Body of pancreas (tissue), 4 donors: ENCODE data around the gene ADK. TPM values are rescaled to one million over a fixed set of nuclear protein-coding genes. Genes with fewer than 3 reads are reported as not detected.

Source experiments
- ATAC-seq: fragments of 150-250 bp; one replicate; pipeline ENCODE4 v1.9.1; 2016
- DNase-seq, 4 donors: peaks; one replicate each; pipeline ENCODE4 v3.0.0-alpha.2; 2019
- H3K27ac ChIP-seq, 4 donors: fragments of 200-600 bp; sonication (generic); 1 replicate in 3 of 4; 2 replicates in 1 of 4; pipeline versions ENCODE4 v1.5.1 to v1.6.1; 2016 to 2019; ENCODE audit warnings: mild to moderate bottlenecking in 1 of 4, mixed read lengths in 1 of 4, moderate library complexity in 1 of 4
- H3K27me3 ChIP-seq, 2 donors: fragments of 200-600 bp; sonication (generic); one replicate each; pipeline ENCODE4 v1.6.0; 2016; ENCODE audit warnings: mild to moderate bottlenecking in 1 of 2
- H3K36me3 ChIP-seq, 2 donors: fragments of 200-600 bp; sonication (generic); replicated peaks in 1 of 2; 2 replicates each; pipeline ENCODE4 v1.5.1; 2016; ENCODE audit warnings: low read depth in 2 of 2; ENCODE audit not compliant: insufficient read depth in 1 of 2
- H3K4me1 ChIP-seq: fragments of 200-600 bp; sonication (generic); one replicate; pipeline ENCODE4 v1.6.0; 2016
- H3K4me3 ChIP-seq, 2 donors: fragments of 200-600 bp; sonication (generic); 1 replicate in 1 of 2; 2 replicates in 1 of 2; pipeline ENCODE4 v1.5.1; 2016 to 2019
- H3K9me3 ChIP-seq, 3 donors: fragments of 200-600 bp; sonication (generic); 1 replicate in 2 of 3; 2 replicates in 1 of 3; pipeline ENCODE4 v1.5.1; 2016
- POLR2A ChIP-seq, 3 donors: fragments of 450-650 bp; IDR thresholded peaks; one replicate each; pipeline ENCODE4 v1.6.1; 2016; ENCODE audit warnings: antibody characterized with exemption in 3 of 3, mild to moderate bottlenecking in 2 of 3
- WGBS, 2 donors: methylation state at CpG; one replicate each; pipeline ENCODE4 v1.1.5; 2017; 5-methylcytosine and 5-hydroxymethylcytosine counted together
- intact Hi-C: fragments of 100-400 bp; cut with DNase I; formaldehyde crosslinking; loops from one replicate; pipeline ENCODE4 v1.15.1; 2023
- total RNA-seq, 2 donors: library from RNA; depleted of rRNA; stranded (reverse); fragments of >200 nt; gene quantifications; one replicate each; pipeline ENCODE4 v1.1.0, GENCODE V29; 2016
- TF ChIP-seq, protein P1 (sequence below), 7 experiments: fragments of 450-650 bp in 4 of 7; fragments of 200-600 bp in 3 of 7; sonication (generic) in 3 of 7; IDR thresholded peaks; one replicate each; pipeline ENCODE4 v1.5.1; 2016 to 2019; ENCODE audit warnings: antibody characterized with exemption in 7 of 7

ADK gene
- total RNA-seq, 2 donors from 2014 or later = 12.9 to 18.7 TPM

DNA sequence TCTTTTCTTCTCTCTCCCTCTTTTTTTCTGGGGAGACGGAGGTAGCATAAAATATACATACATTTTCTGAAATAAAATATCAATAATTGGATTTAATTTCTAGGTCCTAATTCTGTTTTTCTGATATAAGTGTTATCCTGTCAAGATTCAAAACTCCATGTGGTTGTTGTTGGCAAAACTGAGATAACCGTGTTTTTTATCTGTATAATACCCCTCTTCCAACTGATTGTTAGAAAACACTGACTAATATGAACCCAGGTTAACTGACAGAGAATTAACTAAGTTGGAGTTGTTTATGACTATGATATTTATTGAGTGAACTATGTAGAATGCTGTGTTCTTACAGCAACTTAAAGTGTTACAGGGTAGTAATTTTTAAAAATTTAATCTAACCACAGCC lies 438.8 kb downstream of the ADK start:
- H3K27me3 ChIP-seq = no peaks in the 10 kb centered on the region
- H3K36me3 ChIP-seq = no peaks in the 10 kb centered on the region
- TF ChIP-seq POLR2A (IDR thresholded peaks at IDR 0.05) = no peak
- TF ChIP-seq, protein P1, sequence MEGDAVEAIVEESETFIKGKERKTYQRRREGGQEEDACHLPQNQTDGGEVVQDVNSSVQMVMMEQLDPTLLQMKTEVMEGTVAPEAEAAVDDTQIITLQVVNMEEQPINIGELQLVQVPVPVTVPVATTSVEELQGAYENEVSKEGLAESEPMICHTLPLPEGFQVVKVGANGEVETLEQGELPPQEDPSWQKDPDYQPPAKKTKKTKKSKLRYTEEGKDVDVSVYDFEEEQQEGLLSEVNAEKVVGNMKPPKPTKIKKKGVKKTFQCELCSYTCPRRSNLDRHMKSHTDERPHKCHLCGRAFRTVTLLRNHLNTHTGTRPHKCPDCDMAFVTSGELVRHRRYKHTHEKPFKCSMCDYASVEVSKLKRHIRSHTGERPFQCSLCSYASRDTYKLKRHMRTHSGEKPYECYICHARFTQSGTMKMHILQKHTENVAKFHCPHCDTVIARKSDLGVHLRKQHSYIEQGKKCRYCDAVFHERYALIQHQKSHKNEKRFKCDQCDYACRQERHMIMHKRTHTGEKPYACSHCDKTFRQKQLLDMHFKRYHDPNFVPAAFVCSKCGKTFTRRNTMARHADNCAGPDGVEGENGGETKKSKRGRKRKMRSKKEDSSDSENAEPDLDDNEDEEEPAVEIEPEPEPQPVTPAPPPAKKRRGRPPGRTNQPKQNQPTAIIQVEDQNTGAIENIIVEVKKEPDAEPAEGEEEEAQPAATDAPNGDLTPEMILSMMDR (IDR thresholded peaks at IDR 0.05) = no peak
- ATAC-seq = no peak
- intact Hi-C loops = no loop called here
- 40 to 43% methylated on average over 2 of the region's 2 CpGs for WGBS, 2 donors
- no peaks in the 10 kb centered on the region for H3K9me3 ChIP-seq
- H3K4me3 ChIP-seq = no peak overlapping the region
- peak overlapping the region in 3 of 4 donors; percentile 4 to 77 (median 60) for H3K27ac ChIP-seq
- peaks cover 57% of the 10 kb centered on the region for H3K4me1 ChIP-seq
- no peak for DNase-seq

DNA sequence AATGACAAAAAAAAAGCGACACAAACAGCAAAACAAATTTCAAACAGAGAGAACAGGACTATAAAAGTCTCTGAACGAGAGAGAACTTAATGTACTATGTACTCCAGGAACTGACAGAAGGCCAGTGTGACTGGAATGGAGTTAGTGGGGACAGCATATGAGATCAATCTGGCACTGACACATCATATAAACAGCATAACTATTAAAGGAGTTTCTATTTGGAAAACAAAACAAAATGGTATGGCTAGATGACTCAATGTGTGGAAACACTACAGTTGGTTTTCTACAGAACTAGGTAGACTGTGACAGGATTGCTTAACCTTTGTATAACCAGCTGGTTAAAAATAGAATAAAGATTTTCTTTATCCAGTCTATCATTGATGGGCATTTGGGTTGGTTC lies 442.4 kb downstream of the ADK start:
- TF ChIP-seq, protein P1 (IDR thresholded peaks at IDR 0.05) = no peak
- TF ChIP-seq POLR2A (IDR thresholded peaks at IDR 0.05) = no peak
- no peak overlapping the region for H3K4me3 ChIP-seq
- H3K27me3 ChIP-seq = no peaks in the 10 kb centered on the region
- H3K27ac ChIP-seq = peak overlapping the region in 2 of 4 donors; percentile 40 to 42
- 46 to 51% methylated on average over 2 of the region's 2 CpGs for WGBS, 2 donors
- H3K36me3 ChIP-seq = no peaks in the 10 kb centered on the region
- H3K4me1 ChIP-seq = peaks cover 41% of the 10 kb centered on the region
- peak; percentile 29 for ATAC-seq
- intact Hi-C loops = no loop called here
- peak in 2 of 4 donors; percentile 17 to 28 for DNase-seq
- no peaks in the 10 kb centered on the region for H3K9me3 ChIP-seq

DNA sequence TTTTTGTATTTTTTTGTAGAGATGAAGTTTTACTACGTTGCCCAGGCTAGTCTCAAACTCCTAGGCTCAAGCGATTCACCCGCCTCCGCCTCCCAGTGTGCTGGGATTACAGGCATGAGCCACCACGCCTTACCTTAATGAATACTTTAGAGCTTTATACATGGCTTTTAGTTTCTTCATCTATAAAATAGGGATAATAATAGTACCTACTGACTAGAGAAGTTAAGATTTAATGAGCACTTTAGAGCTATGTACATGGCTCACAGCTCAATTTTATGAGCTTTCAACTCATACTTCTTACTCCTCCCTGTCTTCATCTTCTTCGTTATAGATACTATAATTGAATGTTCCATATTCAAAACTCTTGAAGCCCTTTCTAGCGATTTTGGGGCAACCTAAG lies 445.7 kb downstream of the ADK start:
- DNase-seq = no peak
- ATAC-seq = no peak
- Histone ChIP-seq H3K9me3 (no peaks in the 10 kb centered on the region), H3K27ac (no peak overlapping the region), H3K36me3 (no peaks in the 10 kb centered on the region), H3K27me3 (no peaks in the 10 kb centered on the region), H3K4me3 (no peak overlapping the region), H3K4me1 (peaks cover 26% of the 10 kb centered on the region)
- intact Hi-C loops = no loop called here
- no peak for TF ChIP-seq POLR2A (IDR thresholded peaks at IDR 0.05)
- TF ChIP-seq, protein P1 (IDR thresholded peaks at IDR 0.05) = no peak
- 95 to 97% methylated on average over 7 of the region's 7 CpGs for WGBS, 2 donors

DNA sequence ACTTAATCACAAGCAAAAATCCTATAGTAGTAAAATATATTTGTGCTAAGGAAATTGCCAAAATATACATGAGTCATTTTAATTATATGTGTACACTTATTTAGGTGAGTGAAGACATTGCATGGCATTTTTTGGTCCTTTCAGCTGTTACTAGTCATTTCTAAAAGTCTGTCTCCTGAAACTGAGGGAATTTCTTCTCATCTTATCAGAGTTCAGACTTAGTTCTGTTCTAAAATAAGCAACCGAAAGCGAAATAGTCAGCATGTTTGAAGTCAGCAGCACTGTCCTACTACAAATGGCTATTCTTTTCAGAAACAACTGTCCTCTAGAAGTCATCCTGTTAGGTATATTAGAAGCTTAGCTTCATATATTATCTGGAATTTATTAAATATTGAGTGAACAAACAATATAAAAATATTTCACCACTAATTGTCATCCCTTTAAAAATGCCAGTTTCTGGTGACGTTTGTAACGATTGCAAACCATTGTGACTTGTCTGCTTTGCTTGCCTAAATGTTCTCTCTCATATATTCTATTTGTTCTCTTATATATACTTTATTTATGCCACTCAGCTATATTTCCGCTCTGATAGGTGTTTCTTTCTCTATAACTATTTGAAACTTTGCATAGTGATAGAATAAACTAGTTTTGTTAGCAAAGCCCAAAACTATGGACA lies 448.0 kb downstream of the ADK start:
- ATAC-seq (peak; percentile 21), DNase-seq (no peak)
- Histone ChIP-seq H3K36me3 (no peaks in the 10 kb centered on the region), H3K4me1 (peaks cover 13% of the 10 kb centered on the region), H3K9me3 (no peaks in the 10 kb centered on the region), H3K4me3 (no peak overlapping the region), H3K27me3 (no peaks in the 10 kb centered on the region), H3K27ac (peak overlapping the region in 3 of 4 donors; percentile 2 to 50 (median 24))
- intact Hi-C loops = no loop called here
- 31 to 34% methylated on average over 5 of the region's 5 CpGs for WGBS, 2 donors
- TF ChIP-seq, protein P1 (IDR thresholded peaks at IDR 0.05) = no peak
- TF ChIP-seq POLR2A (IDR thresholded peaks at IDR 0.05) = no peak

DNA sequence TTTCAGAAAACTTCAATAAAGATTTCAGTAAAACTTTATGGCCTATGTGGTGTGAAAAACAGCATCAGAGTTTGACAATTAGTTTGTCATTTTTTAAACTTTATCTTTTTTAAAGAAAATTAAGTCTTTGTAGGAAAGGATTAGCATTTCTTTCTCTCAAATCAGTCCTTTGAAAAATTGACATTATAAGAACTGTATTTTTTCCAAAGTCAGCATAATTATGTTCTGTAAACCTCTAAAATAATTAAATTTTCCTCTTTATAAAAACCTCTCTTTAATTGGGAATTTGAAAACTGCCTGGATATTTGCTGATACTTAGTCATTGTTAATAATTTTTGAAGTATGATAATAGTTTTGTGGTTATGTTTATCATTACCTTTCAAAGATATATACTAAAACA lies 448.7 kb downstream of the ADK start:
- peaks cover 6% of the 10 kb centered on the region for H3K4me1 ChIP-seq
- intact Hi-C loops = no loop called here
- TF ChIP-seq, protein P1 (IDR thresholded peaks at IDR 0.05) = no peak
- TF ChIP-seq POLR2A (IDR thresholded peaks at IDR 0.05) = no peak
- H3K27me3 ChIP-seq = no peaks in the 10 kb centered on the region
- H3K36me3 ChIP-seq = no peaks in the 10 kb centered on the region
- DNase-seq (no peak), ATAC-seq (no peak)
- H3K4me3 ChIP-seq = no peak overlapping the region
- no peaks in the 10 kb centered on the region for H3K9me3 ChIP-seq
- peak overlapping the region in 2 of 4 donors; percentile 2 to 50 for H3K27ac ChIP-seq
